ENCODE measurements around the gene PPM1D. TPM values are rescaled to one million over a fixed set of nuclear protein-coding genes. Genes with fewer than 3 reads are reported as not detected.

Gene PPM1D
- total RNA-seq, 1 donor from 2014 or later, result 21.2 TPM

DNA sequence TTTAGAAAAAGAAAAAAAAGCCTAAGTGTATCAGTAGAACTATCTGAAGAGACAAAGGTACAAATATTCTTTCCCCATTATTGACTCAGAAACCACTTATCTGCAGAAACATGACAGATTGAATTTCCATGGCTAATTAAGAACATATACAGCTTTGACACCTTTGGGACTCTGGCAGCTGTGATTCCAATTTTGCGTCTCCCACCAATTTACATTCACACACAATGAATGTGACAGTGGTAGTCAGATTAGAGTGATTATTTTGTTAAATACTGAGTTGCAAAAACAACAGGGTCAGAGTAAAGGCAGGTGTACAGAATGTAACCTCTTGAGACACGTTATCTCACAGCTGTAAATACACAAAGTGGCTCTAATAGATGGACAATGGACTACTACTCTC, 5.3 kb upstream of the PPM1D start:
- DNase-seq (ENCODE audit: low spot score, unreplicated experiment), result no peak
- Mint-ChIP-seq H3K27ac (no peak overlapping the region), H3K9me3 (ENCODE audit: low read depth) (no peaks in the 10 kb centered on the region), H3K4me3 (ENCODE audit: low read depth) (no peak overlapping the region), H3K4me1 (ENCODE audit: low read depth) (peaks cover 16% of the 10 kb centered on the region), H3K36me3 (ENCODE audit: insufficient read depth) (no peaks in the 10 kb centered on the region), H3K27me3 (peaks cover 11% of the 10 kb centered on the region)
- TF ChIP-seq, protein P1, sequence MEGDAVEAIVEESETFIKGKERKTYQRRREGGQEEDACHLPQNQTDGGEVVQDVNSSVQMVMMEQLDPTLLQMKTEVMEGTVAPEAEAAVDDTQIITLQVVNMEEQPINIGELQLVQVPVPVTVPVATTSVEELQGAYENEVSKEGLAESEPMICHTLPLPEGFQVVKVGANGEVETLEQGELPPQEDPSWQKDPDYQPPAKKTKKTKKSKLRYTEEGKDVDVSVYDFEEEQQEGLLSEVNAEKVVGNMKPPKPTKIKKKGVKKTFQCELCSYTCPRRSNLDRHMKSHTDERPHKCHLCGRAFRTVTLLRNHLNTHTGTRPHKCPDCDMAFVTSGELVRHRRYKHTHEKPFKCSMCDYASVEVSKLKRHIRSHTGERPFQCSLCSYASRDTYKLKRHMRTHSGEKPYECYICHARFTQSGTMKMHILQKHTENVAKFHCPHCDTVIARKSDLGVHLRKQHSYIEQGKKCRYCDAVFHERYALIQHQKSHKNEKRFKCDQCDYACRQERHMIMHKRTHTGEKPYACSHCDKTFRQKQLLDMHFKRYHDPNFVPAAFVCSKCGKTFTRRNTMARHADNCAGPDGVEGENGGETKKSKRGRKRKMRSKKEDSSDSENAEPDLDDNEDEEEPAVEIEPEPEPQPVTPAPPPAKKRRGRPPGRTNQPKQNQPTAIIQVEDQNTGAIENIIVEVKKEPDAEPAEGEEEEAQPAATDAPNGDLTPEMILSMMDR (IDR thresholded peaks at IDR 0.05; ENCODE audit: unreplicated experiment), result no peak

DNA sequence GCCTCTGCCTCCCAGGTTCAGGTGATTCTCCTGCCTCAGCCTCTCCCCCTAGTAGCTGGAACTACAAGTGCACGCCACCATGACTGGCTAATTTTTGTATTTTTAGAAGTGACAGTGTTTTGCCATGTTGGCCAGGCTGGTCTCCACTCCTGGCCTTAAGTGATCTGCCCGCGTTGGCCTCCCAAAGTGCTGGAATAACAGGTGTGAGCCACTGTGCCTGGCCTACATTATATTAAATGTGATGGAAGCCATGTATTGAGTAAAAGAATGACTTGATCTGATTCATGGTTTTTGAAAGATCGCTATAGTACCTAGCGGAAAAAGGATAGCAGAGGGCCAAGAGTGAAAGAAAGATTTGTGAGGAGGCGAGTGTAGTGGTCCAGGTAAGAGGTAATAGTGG, 2.7 kb upstream of the PPM1D start:
- Mint-ChIP-seq H3K4me3 (ENCODE audit: low read depth) (no peak overlapping the region), H3K27ac (no peak overlapping the region), H3K27me3 (peaks cover 8% of the 10 kb centered on the region), H3K4me1 (ENCODE audit: low read depth) (peaks cover 21% of the 10 kb centered on the region), H3K36me3 (ENCODE audit: insufficient read depth) (no peaks in the 10 kb centered on the region), H3K9me3 (ENCODE audit: low read depth) (no peaks in the 10 kb centered on the region)
- DNase-seq (ENCODE audit: low spot score, unreplicated experiment), result no peak
- TF ChIP-seq, protein P1 (IDR thresholded peaks at IDR 0.05; ENCODE audit: unreplicated experiment), result no peak

DNA sequence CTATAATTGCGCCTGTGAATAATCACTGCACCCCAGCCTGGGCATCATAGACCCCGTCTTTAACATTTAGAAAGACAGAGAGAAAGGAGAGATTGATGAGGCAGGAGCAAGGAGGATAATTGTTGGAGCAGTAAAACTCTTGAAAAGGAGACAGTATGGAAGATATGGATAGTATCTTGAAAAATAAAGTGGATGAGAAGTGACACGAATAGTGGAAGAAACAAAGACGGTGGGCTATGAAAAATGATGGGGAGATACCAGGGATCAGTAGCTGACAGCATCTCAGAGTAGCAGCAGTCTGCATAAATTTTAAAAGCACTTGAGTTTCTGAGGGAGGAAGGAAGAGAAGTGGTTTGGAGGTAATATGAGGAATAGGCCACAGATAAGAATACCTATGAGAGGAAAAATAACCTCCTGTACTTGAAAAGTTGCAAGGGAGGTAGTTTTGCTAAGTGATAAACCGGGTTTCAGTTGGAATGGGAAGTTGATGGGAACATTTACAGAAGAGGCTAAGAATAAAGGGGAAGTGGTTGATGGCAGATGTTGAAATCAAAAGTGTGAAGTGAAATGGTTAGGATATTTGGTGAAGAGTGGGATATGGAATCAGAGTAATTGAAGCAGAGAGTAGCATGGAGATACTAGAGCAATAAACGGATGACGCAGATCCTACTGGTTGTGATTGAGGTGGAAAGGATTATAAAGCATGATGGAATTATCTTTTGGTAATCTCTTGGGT, 1.8 kb upstream of the PPM1D start:
- peaks cover 8% of the 10 kb centered on the region for H3K27me3 Mint-ChIP-seq

DNA sequence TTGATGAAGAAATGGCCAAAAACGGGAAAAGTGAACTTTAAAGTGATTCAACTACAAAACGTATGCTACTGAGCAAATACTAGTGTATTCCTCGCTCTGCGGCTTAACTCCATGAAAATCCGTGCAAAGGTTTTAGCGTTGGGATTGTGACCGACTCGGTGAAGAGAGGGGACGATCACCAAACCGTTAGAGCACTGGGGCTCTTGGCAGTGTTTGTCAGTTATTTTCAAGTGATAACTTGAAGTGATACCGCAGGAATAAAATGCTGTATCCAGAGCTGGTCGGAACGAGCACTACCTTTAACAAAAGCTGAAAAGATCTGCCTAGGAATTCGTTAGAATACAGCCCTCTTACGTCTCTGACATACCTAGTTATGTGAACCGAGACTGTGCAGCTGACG, 773 bp upstream of the PPM1D start:
- TF ChIP-seq, protein P1 (IDR thresholded peaks at IDR 0.05; ENCODE audit: unreplicated experiment), result no peak
- H3K27me3 Mint-ChIP-seq, result peaks cover 8% of the 10 kb centered on the region
- H3K36me3 Mint-ChIP-seq (ENCODE audit: insufficient read depth), result no peaks in the 10 kb centered on the region
- peak overlapping the region; percentile 98 for H3K4me3 Mint-ChIP-seq (ENCODE audit: low read depth)
- H3K9me3 Mint-ChIP-seq (ENCODE audit: low read depth), result no peaks in the 10 kb centered on the region
- no peak for DNase-seq (ENCODE audit: low spot score, unreplicated experiment)
- peaks cover 30% of the 10 kb centered on the region for H3K4me1 Mint-ChIP-seq (ENCODE audit: low read depth)
- peak overlapping the region; percentile 99 for H3K27ac Mint-ChIP-seq

More for the DNA sequence above, 1.8 kb upstream of the PPM1D start:
- DNase-seq (ENCODE audit: low spot score, unreplicated experiment), result no peak
- H3K36me3 Mint-ChIP-seq (ENCODE audit: insufficient read depth), result no peaks in the 10 kb centered on the region
- H3K9me3 Mint-ChIP-seq (ENCODE audit: low read depth), result no peaks in the 10 kb centered on the region
- TF ChIP-seq, protein P1 (IDR thresholded peaks at IDR 0.05; ENCODE audit: unreplicated experiment), result no peak
- peaks cover 24% of the 10 kb centered on the region for H3K4me1 Mint-ChIP-seq (ENCODE audit: low read depth)
- peak overlapping the region; percentile 59 for H3K4me3 Mint-ChIP-seq (ENCODE audit: low read depth)
- H3K27ac Mint-ChIP-seq, result no peak overlapping the region

DNA sequence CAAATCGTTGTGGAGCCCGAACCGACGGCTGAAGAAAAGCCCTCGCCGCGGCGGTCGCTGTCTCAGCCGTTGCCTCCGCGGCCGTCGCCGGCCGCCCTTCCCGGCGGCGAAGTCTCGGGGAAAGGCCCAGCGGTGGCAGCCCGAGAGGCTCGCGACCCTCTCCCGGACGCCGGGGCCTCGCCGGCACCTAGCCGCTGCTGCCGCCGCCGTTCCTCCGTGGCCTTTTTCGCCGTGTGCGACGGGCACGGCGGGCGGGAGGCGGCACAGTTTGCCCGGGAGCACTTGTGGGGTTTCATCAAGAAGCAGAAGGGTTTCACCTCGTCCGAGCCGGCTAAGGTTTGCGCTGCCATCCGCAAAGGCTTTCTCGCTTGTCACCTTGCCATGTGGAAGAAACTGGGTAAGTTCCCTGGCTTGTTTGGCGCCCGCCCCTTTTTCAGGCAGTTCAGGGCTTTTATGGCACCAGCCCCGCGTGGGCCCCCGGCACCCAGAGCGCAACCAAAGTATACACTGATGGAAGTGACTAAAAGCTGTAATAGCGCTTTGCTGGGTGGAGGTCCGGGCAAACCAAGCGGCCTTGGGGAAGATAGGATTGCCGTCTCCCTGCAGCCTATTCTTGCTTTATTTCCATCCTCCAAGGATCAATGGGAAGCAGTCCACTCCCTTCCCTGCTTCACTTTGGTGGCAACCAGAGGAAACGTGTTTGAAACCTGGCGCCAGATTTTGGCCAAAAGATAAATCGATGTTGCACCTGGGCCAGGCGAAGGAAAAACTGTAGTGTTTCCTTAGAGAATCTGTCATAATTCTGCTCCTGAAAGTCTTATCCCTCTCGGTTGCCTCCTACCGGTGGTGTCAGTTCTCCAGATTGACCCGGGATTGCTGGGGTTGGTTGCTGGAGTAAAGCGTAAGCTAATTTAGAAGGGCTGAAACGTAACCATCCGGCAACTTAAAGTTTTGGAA, 775 bp downstream of the PPM1D start:
- TF ChIP-seq, protein P1 (IDR thresholded peaks at IDR 0.05; ENCODE audit: unreplicated experiment), result peak; percentile 75
- H3K4me1 Mint-ChIP-seq (ENCODE audit: low read depth), result peaks cover 26% of the 10 kb centered on the region
- DNase-seq (ENCODE audit: low spot score, unreplicated experiment), result peak; percentile 34
- H3K36me3 Mint-ChIP-seq (ENCODE audit: insufficient read depth), result no peaks in the 10 kb centered on the region
- H3K4me3 Mint-ChIP-seq (ENCODE audit: low read depth), result peak overlapping the region; percentile 98
- H3K9me3 Mint-ChIP-seq (ENCODE audit: low read depth), result no peaks in the 10 kb centered on the region
- H3K27ac Mint-ChIP-seq, result peak overlapping the region; percentile 99
- H3K27me3 Mint-ChIP-seq, result peaks cover 8% of the 10 kb centered on the region

All from progenitor cell of endocrine pancreas (in vitro differentiated cells).